Renal cortex interstitium (tissue), 11 donors: Measurements from ENCODE around the gene ARHGEF7. TPM values are rescaled to one million over a fixed set of nuclear protein-coding genes. Genes with fewer than 3 reads are reported as not detected.

Experiments used
- DNase-seq, 11 donors: peaks; one replicate each; pipeline ENCODE4 v3.0.0-alpha.2; 2013; ENCODE audit warnings: low read depth in 9 of 11, low spot score in 4 of 11; ENCODE audit errors: extremely low read depth in 1 of 11
- polyA plus RNA-seq, 3 donors: library from polyadenylated mRNA; unstranded; fragments of 120-200 nt; gene quantifications; one replicate each; pipeline ENCODE4 v1.2.1, GENCODE V29; 2013; ENCODE audit not compliant: insufficient read length in 3 of 3

The ARHGEF7 gene
- polyA plus RNA-seq, 3 donors: 63.0 to 84.2 (median 66.7) TPM

DNA sequence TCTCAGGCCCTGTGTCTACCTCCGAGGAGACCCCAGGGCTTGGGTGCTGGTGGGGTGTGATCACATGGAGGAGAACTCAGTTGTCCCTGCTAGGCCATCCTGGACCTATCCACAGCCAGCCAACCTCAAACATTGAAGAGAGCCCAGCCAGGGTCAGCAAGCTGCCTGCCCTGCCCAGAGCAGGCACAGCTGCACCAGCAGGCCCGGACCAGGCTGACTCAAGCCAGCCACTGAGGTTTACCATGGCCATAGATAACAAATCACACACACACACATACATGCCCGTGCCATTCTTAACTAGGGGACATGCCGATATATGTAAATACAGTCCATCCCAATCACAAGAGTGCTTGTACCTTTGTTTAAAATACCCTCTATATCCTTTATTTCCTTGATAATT is 8.1 kb downstream of the ARHGEF7 start:
- DNase-seq: no peak

DNA sequence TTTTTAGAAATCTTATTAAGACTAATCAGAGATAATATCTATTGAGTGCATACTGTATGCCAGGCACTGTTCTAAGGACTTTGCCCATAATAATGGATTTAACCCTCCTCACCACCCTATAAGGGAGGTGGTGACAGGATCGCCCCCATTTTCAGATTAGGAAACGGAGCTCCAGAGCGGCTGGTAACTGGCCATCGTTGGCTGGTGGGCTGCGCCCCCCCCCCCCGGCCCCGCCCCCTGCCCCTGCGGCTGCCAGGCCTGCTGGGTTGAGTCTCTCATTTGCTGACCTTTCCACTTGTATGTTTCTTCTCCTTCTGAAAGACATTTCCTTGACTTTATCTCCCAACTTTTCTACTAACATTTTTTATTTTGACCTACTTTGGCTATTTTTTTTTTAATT is 8.5 kb downstream of the ARHGEF7 start:
- DNase-seq: no peak

GRCh38 chr13:111126509-111126908 is 11.4 kb downstream of the ARHGEF7 start:
- no peak for DNase-seq

DNA sequence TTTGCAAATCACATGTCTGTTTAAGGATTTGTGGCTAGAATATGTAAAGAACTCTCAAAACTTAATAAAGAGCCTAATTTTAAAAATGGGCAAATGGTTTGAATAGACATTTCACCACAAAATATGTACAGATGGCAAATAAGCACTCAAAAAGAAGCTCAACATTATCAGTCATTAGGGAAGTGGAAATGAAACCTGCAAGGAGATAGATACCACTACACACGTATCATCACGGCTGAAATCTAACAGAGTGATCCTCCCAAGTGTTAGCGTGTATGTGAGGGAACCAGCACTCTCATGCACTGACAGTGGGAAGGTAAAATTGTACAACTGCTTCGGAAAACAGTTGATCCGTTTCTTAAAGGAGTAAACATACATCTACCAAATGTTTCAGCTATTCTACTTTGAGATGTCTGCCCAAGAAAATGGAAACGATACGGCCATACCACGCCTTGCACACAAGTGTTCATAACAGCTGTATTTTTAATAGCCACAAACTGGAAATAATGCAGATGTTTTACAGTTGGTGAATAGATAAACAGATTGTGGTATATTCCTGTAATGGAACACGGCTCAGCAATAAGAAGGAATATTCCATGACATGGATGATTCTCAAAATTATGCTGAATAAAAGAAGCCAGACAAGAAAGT is 14.5 kb downstream of the ARHGEF7 start:
- no peak for DNase-seq

DNA sequence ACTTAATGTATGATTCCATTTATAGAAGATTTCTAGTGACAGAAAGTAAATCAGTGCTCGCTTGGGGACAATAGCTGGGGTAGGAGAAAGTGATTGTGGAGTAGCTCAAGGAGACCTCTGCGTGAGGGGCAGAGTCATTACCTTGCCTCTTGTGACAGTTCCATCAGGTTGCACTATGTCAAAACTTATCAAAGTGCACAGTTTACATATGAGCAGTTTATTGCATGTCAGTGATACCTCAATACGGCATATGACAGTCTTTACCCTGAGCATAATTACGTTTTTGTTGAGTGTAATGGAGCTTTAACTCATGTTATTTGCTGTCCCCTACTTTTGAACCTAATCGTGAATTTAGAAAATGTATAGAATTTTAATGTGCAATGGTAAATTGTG is 15.0 kb downstream of the ARHGEF7 start:
- no peak for DNase-seq

GRCh38 chr13:111131048-111131447 is 15.9 kb downstream of the ARHGEF7 start:
- no peak for DNase-seq

GRCh38 chr13:111131611-111132010 is 16.5 kb downstream of the ARHGEF7 start:
- no peak for DNase-seq

DNA sequence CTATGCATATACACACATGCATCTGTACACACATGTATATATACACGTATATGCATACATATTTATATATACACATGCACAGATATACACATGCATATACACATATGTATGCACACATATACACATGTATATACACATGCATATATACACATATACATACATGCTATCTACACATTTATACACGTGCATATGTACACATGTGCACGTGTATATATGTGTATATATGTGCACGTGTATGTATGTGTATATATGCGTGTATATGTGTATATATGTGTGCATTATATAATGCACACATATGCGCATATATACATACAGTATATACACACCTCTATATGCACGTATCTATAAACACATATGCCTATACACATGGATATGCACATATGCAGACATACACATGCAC is 17.8 kb downstream of the ARHGEF7 start:
- DNase-seq: no peak

- DNase-seq: no peak
Measured at GRCh38 chr13:111139452-111139851, 24.3 kb downstream of the ARHGEF7 start.

- no peak for DNase-seq
Measured at GRCh38 chr13:111139873-111140561, 24.9 kb downstream of the ARHGEF7 start.

DNA sequence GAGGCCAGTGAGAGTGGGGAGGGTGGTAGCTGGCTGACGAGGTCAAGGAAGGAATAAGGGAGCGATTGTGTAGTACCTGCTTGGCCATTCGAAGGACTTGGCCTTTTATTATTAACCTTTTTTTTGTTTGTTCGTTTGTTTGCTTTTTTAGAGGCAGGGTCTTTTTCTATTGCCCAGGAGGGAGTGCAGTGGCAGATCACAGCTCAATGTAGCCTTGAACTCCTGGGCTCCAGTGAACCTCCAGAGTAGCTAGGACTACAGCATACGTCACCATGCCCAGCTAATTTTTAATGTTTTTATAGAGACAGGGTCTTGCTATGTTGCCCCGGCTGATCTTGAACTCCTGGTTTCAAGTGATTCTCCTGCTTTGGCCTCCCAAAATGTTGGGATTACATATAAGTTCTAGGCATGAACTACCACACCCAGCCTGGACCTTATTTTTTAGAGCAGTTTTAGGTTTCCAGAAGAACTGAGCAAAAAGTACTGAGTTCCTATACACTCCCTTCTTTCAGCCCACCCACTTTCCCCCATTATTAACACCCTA is 25.5 kb downstream of the ARHGEF7 start:
- no peak for DNase-seq

- DNase-seq: no peak
Measured at GRCh38 chr13:111142472-111142871, 27.4 kb downstream of the ARHGEF7 start.

DNA sequence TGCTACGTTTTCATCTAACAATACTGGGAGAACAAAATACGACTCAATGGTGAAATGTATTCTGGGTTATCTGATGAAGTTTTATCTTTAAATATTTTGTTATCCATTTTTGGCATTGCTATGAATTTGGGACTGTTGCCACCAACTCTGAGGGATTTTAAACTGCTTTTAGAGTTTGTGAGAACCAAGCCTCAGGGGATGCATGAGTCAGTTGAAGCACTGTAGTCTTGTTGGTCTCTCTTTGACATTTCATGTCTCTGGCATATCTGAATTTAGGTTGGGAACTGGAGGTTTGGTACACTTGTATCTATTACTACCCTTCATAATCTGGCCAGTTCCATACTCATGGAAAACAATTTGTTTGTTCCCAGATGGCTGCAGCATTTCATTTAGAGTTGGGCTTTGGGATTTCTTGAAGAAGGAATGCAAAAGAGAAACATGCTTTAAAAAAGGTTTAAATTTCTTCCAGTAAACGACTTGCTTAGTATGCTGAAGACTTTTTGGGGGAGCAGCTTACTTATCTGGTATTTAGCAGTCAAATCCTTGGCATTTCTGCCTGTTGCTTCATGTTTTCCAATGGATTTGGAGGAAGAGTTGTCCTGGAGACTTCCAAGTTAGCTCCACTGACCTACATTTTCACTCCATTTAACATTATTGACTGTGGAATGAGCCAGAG is 28.9 kb downstream of the ARHGEF7 start:
- no peak for DNase-seq

GRCh38 chr13:111145071-111145470 is 30.0 kb downstream of the ARHGEF7 start:
- no peak for DNase-seq

DNA sequence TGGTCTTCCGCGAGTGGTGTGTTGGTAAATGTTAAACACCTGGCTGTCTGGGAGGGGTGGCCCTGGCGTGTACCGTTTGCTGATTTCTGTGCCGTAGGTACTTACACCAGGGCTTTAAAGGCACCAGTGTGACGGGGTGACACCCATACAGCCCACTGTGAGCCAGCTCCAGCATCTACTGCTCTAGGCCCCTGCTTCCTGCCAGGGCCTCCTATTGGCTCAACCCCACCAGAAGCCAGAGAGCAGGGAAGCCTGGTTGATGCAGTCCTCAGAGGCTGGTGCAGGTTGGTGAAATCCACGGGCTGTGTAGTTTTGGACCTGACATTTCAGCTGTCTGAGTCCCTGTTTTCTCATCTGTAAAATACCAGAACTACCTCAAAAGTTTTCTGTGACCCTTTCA is 30.4 kb downstream of the ARHGEF7 start:
- DNase-seq: no peak

- DNase-seq: peak in 6 of 11 donors; percentile 35 to 73 (median 51)
Measured at GRCh38 chr13:111152844-111153243, 37.7 kb downstream of the ARHGEF7 start.

DNA sequence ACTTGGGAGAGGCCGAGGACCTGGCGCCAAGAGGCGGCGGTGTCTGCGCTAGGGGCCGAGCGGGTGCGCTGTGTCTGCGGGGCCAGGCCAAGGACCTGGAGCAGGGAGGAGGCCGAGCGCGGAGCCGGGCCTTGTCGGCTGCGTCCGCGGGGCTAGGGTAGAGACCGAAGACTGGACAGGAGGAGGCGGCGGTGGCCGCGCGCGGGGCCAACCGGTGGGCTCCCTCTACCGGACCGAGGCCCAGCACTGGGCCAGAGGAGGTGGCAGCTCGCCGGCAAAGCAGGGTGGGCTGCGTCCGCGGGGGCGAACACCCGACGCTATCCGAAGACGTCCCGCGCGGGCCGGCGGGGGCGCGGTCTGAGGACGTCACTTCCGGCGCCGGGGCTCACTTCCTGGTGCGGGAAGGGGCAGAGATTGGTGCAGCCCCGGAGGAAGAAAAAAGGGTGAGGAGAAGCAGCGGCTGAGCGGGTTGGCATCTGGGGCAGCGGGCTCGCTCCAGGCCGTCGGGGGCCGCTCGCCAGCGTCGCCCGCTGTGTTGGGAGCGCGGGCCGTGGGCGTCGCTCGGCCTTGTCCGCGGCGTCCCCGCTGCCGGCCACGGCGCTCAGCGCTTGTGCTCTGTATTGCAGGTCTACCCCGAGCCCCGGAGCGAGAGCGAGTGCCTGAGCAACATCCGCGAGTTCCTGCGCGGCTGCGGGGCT is 38.3 kb downstream of the ARHGEF7 start:
- peak; percentile 79 to 93 (median 90) for DNase-seq

DNA sequence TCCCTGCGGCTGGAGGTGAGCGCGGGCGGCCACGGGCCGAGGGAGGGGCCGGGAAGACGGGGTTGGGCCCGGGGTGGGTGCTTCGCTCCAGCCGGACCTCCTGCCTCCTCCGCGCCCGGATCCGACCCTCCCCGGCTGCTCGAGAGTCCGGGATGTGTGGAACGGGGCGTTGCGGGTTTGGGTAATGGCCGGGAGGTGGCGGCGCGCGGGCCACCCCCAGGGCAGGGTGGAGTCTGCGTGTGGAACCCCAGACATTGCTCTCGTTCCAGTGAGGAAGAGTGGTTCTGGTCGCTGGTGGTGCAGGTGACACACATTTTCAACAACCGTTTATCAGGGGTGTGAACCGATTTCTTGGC is 38.8 kb downstream of the ARHGEF7 start:
- DNase-seq: no peak

DNA sequence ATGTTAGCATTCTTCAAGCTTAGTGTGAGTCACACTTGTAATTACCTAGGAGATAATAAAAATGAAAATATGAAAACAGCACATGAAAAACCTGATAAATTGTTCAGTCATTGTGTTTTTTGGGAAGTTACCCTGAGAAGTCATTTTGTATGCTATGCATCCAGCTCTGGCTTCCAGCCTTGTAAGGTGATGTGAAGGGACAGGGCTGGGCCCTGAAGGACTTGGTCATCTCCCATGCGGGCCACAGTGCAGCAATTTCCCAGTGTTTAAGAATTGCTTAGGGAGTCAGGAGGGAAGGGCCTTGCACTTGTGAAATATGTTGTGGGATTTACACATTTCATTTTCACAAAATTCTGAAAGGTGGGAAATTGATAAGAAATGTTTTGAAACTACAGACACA is 41.3 kb downstream of the ARHGEF7 start:
- no peak for DNase-seq
